Neutrophil (primary cell): ENCODE data around the gene HLA-A.
A peak's percentile ranks its signal among the peaks of the same experiment; 100 is the strongest.

Experiments
- H3K27ac ChIP-seq: fragments of 200-600 bp; sonication (generic); 2 replicates; pipeline ENCODE4 v1.5.1; 2016; ENCODE audit warnings: mild to moderate bottlenecking, moderate library complexity
- H3K27me3 ChIP-seq: fragments of 200-600 bp; sonication (generic); 2 replicates; pipeline ENCODE4 v1.6.0; 2016; ENCODE audit warnings: mild to moderate bottlenecking
- H3K36me3 ChIP-seq: fragments of 200-600 bp; sonication (generic); 2 replicates; pipeline ENCODE4 v1.5.1; 2017
- H3K4me1 ChIP-seq, 2 experiments: fragments of 200-600 bp in 1 of 2; sonication (generic) in 1 of 2; 1 replicate in 1 of 2; 2 replicates in 1 of 2; pipeline versions ENCODE4 v1.5.1 to v1.6.1; 2013 to 2016; ENCODE audit warnings: low read depth in 1 of 2, low read length in 1 of 2, mild to moderate bottlenecking in 1 of 2, moderate library complexity in 1 of 2; ENCODE audit not compliant: control insufficient read depth in 1 of 2, insufficient read depth in 1 of 2
- H3K4me3 ChIP-seq, 2 experiments: fragments of 200-600 bp in 1 of 2; sonication (generic) in 1 of 2; 1 replicate in 1 of 2; 2 replicates in 1 of 2; pipeline ENCODE4 v1.5.1; 2013 to 2016; ENCODE audit warnings: low read depth in 1 of 2, low read length in 1 of 2, mild to moderate bottlenecking in 1 of 2, moderate library complexity in 1 of 2
- H3K9me3 ChIP-seq: fragments of 200-600 bp; sonication (generic); 2 replicates; pipeline ENCODE4 v1.5.1; 2016
- CTCF ChIP-seq: fragments of 200-600 bp; sonication (generic); IDR thresholded peaks from 2 replicates; pipeline ENCODE4 v1.5.1; 2016; ENCODE audit warnings: antibody characterized with exemption

The HLA-A gene

DNA sequence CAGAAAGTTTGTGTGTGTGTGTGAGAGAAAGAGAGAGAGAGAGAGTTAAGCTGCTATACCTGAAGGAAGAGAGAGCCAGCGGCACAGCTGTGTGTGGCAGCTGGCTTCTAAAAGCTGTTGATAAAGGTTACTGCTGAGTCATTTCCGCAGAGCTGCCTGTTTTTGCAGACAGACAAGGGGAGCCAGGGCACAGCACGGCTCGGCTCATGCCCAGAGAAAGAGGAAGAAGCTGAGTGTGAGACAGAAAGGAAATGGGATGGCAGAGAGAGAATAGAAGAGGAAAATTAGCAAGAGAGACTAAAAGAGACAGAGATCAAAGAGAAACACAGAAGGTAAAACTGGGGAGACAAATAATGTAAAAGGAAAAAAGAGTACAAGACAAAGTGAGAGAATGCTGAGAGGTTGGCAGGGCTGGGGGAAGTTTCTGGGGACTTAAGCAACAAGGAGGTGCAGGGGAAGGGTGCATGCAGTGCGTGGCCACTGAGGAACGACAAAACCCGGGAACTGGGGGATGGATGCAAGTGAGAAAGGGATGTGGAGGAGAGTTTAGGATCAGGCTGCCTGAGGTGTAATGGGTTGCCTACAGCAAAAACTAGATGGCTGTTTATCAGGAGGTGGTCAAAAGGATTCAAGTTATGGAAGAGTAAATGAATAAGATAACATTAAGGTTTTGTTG, 22.7 kb downstream of the HLA-A start:
- H3K4me3 ChIP-seq: peak overlapping the region; percentile 61 to 72
- no peaks in the 10 kb centered on the region for H3K9me3 ChIP-seq
- peak overlapping the region; percentile 92 for H3K27ac ChIP-seq
- H3K36me3 ChIP-seq: no peaks in the 10 kb centered on the region
- H3K4me1 ChIP-seq: peaks cover 31 to 32% of the 10 kb centered on the region in 2 experiments
- TF ChIP-seq CTCF: no peak
- no peaks in the 10 kb centered on the region for H3K27me3 ChIP-seq

DNA sequence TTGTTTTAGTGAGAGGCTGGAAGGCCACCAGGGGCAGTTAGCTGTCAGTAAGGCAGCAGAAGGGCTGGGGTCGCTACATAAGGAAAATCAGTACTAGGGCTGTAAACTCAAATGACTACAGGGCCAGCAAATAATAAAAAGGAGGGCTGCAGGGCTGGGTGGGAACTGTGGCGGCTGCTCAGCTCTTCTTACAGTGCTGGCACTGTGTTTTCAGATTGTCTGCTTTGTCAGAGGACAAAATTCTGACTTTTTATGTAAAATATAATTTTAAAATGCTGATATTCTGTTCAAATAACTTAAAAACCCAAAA, 23.2 kb downstream of the HLA-A start:
- peak overlapping the region; percentile 61 to 72 for H3K4me3 ChIP-seq
- H3K27me3 ChIP-seq: no peaks in the 10 kb centered on the region
- TF ChIP-seq CTCF: no peak
- no peaks in the 10 kb centered on the region for H3K9me3 ChIP-seq
- H3K27ac ChIP-seq: peak overlapping the region; percentile 92
- peaks cover 3% of the 10 kb centered on the region for H3K36me3 ChIP-seq
- peaks cover 31 to 32% of the 10 kb centered on the region in 2 experiments for H3K4me1 ChIP-seq

GRCh38 chr6:29965873-29966601, 23.7 kb downstream of the HLA-A start:
- peak overlapping the region; percentile 92 for H3K27ac ChIP-seq
- peaks cover 8% of the 10 kb centered on the region for H3K36me3 ChIP-seq
- H3K9me3 ChIP-seq: no peaks in the 10 kb centered on the region
- H3K27me3 ChIP-seq: no peaks in the 10 kb centered on the region
- TF ChIP-seq CTCF: no peak
- peaks cover 31 to 32% of the 10 kb centered on the region in 2 experiments for H3K4me1 ChIP-seq
- H3K4me3 ChIP-seq: peak overlapping the region; percentile 61 to 72

DNA sequence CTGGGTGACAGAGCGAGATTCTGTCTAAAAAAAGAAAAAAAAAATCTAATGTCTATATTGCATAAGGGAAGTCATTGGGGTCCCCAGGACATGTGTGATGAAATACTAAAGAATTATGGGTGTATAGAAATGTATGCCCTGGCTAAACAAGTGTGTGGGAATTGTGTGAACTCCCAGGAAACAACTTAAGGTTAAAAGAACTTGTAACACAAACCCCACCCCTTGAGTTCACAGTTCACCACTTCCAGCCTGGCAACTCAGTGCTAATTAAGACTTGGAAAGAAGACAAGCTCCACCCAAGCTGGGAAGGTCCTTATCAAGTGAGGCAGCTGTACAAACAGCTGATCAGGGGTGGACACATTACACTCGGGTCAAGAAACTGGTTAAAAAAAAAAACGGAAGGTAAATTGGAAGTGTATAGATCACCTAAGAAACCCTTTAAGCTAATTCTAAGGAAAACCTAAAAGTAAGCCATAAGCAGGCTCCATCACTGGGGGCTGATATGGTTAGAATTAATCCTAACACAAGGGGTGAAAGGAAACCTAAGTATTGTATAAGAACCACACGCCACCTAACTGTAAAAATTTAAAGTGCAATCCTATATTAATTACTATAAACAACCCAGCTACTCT, 25.2 kb downstream of the HLA-A start:
- peaks cover 31 to 37% of the 10 kb centered on the region in 2 experiments for H3K4me1 ChIP-seq
- no peak overlapping the region for H3K4me3 ChIP-seq
- H3K27me3 ChIP-seq: no peaks in the 10 kb centered on the region
- no peak overlapping the region for H3K27ac ChIP-seq
- H3K36me3 ChIP-seq: peaks cover 9% of the 10 kb centered on the region
- no peaks in the 10 kb centered on the region for H3K9me3 ChIP-seq
- TF ChIP-seq CTCF: no peak

GRCh38 chr6:29968130-29968529, 25.8 kb downstream of the HLA-A start:
- peaks cover 31 to 41% of the 10 kb centered on the region in 2 experiments for H3K4me1 ChIP-seq
- no peaks in the 10 kb centered on the region for H3K9me3 ChIP-seq
- H3K27me3 ChIP-seq: no peaks in the 10 kb centered on the region
- H3K4me3 ChIP-seq: no peak overlapping the region
- peaks cover 9% of the 10 kb centered on the region for H3K36me3 ChIP-seq
- no peak for TF ChIP-seq CTCF
- H3K27ac ChIP-seq: no peak overlapping the region
